ENCODE data around the gene TLE1.

TLE1 gene

GRCh38 chr9:81578606-81579005 lies 110.7 kb downstream of the TLE1 start:
- DNase-seq (ENCODE audit: low read depth in 2 of 2), result no peak

DNA sequence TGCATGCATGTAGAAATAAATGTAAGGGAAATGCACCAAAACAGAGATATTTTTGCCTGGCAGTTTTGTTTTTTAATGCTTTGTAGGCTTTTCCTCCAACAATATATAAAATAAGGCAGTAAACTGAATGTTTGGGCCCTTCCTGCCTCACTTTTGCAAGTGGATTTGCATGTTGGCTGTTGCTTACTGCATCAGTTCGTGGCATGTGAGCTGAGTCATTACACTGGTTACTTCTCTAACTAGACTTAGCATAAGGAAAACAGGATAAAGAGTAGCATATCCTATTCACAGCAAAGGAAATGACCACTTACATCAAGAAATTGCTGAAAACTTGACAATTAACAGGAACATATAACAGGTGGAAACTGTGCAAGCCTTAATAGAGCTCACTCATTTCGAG lies 113.4 kb downstream of the TLE1 start:
- no peak for DNase-seq (ENCODE audit: low read depth in 2 of 2)

DNA sequence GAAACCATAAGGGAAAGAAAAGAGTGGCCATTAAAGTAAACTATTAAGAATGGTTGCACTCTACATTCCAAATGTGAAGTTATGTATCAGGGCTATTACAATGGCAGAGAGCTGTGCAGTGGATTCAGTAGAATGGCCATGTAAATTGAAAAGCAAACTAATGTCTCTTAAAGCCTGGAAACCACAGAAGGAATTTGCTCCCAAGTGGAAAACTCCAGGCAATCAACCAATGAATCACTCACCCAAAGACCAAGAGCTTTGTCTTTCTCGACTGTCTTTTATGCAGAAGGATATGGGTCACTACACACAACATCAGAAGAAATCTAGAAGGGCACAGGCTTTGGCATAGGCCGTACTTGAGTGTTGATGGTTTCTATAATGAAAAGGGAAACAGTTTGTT lies 114.9 kb downstream of the TLE1 start:
- DNase-seq (ENCODE audit: low read depth in 2 of 2), result no peak

DNA sequence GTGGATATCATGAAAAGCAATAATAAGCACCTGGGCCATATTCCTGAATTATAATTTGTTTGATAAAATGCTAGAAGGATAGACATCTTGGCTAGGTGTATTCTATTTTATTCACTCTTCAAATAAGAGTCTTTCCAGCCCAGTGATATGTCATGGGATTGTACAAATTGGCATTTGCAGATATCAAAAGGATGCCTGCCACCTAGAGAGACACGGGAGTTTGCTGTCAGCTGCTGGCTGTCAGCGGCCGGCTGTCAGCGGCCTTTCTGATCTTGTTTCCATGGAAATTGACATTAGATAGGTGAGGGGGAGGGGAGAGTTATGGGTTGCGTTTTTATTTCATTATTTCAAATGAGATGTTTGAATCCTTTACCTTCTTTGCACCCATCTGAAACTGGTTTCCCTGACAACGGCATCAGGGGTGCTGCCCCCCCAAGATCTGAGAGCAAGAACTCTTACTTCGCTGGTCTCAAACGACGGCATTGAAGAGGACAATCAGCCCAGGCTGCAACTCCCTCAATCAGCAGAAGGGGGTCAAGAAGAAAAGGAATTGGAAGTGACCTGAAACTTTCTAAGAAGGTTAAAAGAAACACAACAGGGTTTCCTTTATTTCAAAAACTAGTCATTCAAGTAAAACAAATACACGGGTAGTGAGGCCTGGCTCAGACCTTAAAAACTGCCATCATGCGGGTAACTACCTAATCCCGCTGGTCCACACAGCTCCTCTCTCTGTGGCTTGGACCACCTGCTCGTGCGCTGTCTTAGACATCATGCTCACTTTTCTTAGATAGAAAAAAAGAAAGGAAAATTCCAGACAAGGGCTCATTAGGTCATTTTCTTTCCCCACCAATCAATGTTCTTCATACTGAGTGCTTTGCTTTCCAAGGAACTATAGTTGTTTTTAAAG lies 115.7 kb downstream of the TLE1 start:
- DNase-seq (ENCODE audit: low read depth in 2 of 2), result no peak

DNA sequence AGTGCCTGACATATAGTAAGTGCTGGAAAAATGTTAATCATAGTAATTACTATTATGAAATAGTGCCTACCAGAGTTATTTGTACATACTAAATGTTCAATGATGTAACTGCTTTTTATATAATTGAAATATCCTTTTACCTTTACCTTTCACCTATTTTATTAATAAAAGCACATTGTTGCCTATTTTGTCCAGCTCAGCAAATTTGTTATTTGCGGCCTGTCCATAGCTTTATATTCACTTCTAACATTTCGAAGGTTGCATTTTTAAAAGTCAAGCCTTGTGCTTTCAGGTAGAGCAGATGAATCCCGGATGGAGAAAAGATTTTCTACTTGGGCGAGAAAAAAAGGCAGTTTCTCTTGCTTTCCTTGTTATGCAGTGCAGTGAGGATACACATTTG lies 119.3 kb downstream of the TLE1 start:
- DNase-seq (ENCODE audit: low read depth in 2 of 2), result no peak

- DNase-seq (ENCODE audit: low read depth in 2 of 2), result no peak
These were observed 123.2 kb downstream of the TLE1 start for GRCh38 chr9:81566074-81566698.

DNA sequence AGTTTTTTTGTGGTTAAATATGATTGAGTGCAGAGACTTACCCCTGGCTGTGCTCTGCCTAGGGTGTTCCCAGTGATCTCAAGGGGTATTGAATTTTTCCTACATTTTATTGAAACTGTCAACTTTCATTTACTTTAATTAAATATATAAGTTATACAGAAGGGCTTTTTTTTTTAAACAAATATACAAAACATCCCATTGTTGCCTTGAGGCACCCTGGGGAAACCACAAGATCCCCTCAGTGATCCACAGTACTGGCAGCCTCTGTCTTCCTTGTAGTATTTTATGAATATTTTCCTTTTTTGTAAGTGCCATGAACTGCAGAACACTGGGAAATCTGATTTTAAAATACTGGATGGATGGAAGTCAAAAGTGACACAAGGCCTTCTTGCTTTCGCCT lies 123.7 kb downstream of the TLE1 start:
- no peak for DNase-seq (ENCODE audit: low read depth in 2 of 2)

DNA sequence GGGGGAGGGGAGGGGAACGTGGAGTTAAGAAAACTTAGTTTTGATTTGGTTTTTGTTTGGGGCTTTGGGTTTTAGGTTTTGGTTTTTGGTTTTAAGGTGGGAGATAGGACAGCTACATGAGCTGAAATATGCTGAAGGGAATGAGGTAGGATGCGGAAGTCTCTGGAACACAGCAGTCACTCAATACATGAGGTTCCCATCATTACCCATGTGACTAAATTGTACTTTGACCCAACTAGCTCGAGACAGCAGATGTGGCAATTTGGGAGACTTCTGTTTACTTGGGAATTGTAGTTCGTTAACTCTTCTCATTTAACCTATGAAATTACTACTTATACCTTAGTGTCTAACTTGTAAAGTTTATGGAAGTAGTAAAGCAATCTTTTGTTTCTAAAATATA lies 124.2 kb downstream of the TLE1 start:
- no peak for DNase-seq (ENCODE audit: low read depth in 2 of 2)

DNA sequence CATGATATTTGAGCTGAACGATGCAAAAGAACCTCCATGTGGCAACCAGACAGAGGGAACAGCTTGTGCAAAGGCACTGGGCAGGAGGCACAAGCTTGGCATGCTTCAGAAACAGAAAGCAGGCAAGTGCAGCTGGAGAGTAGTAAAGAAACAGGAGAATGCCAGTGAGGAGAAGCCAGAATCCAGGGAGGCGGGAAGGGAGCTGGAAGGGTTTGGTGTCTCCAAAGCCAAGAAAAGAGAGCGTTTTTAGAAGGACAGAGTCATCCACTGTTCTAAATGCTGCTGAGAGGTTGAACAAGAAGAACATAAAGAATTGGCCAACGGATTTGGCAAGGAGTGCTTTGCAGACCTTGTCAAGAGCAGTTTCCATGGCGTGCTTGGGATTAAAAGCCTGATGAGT lies 124.7 kb downstream of the TLE1 start:
- DNase-seq (ENCODE audit: low read depth in 2 of 2), result no peak

DNA sequence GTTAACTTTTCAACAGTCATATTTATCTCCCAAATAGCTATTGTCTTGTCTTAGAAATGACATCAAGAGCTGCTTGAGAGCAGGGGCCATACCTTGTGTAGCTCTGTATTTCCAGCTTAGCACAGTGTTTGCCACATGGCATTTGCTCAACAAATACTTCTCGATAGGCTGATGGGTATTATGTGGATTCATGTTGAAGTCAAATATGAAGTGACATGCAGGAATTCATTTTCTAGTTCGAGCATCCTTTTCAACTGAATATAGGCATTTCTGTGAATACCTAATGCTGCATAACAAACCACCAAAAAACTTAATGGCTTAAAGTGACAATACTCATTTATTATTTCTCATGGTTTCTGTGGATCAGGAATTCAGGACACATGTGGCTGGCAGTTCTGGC lies 125.6 kb downstream of the TLE1 start:
- DNase-seq (ENCODE audit: low read depth in 2 of 2), result no peak

DNA sequence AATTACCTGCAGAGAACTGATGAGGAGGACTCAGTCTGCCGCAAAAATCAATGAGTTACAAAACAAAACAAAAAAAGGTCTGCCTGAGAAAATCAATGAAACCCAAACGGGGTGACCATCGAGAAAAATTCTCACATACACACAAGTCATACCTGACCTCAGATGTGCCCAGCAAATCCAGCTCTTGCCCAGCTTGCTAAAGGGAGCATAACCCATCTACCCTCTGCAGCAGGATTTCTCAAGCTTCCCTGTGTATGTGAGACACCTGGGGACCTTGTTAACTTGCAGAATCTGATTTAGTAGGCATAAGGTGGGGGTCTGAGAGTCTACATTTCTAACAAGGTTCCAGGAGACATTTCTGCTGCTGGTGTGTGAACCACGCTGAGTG lies 126.3 kb downstream of the TLE1 start:
- no peak for DNase-seq (ENCODE audit: low read depth in 2 of 2)

- DNase-seq (ENCODE audit: low read depth in 2 of 2), result no peak
These were observed 126.9 kb downstream of the TLE1 start for GRCh38 chr9:81562231-81563019.

GRCh38 chr9:81560851-81561732 lies 128.3 kb downstream of the TLE1 start:
- DNase-seq (ENCODE audit: low read depth in 2 of 2), result no peak

GRCh38 chr9:81559709-81560108 lies 129.6 kb downstream of the TLE1 start:
- no peak for DNase-seq (ENCODE audit: low read depth in 2 of 2)

GRCh38 chr9:81559197-81559596 lies 130.2 kb downstream of the TLE1 start:
- no peak for DNase-seq (ENCODE audit: low read depth in 2 of 2)

- no peak for DNase-seq (ENCODE audit: low read depth in 2 of 2)
These were observed 131.1 kb downstream of the TLE1 start for GRCh38 chr9:81558091-81558830.

DNA sequence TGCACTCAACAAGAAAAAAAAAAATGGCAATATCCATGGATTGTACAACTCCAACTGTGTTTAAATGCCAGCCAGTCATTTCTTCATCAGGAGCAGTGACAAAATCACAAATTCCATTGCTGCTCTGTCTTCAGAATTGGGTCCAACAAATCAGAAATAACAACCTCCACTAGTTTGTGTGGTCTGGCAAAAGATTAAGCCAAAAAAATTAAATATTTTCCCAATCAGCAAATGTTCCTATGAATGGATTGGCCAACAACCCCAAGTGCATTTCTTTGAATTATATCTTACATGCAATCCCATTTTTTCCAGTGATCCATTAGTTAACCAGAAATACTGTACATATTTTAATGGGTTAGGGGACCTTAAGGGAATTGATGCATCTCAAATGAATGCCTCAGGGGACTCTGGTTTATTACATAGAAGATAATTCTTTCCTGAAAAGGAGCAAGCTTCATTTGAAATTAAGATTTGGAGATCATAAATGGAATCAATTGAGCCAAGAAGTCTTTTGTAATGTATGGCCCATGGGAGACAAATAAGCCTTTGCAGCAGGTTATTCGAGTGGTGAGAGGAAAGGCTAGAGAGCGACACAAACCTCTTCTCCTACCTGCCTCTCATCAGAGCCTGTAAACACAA lies 131.8 kb downstream of the TLE1 start:
- DNase-seq (ENCODE audit: low read depth in 2 of 2), result no peak

DNA sequence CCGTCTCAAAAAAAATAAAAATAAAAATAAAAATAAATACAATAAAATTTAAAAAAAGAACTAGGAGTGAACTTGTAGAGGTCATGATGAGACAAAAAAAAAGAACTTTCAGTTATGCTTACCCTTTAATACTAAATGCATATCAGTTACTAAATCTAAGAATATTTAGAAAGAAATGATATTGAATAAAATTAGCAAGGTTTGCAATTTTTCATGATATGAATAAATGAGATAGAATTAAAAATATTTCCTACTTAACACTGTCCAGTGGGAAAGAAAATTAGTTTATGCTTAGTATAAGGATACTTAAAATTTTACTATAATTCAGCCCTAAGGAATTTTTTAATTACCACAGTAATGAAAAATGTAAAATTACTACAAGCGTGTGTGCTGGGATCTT lies 132.4 kb downstream of the TLE1 start:
- no peak for DNase-seq (ENCODE audit: low read depth in 2 of 2)

DNA sequence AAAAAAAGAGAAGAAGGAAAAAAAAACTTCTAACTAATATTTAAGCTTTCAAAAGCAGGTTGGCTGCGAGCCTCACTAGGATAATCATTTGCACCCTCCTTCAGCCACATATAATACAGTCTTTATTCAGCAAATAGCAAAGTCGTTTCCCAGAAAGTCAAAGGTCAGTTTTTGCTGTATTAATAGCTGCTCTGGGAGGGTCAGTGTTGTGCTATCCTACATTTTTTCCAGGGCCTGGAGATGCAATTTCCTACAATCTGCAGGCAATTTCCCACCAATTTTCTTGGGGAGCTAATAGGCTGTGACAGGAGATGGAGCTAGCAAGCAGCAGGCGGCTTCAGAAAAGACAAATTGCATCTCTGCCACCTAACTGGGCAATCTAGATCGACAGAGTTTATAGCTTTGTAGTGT lies 136.8 kb downstream of the TLE1 start:
- no peak for DNase-seq (ENCODE audit: low read depth in 2 of 2)

DNA sequence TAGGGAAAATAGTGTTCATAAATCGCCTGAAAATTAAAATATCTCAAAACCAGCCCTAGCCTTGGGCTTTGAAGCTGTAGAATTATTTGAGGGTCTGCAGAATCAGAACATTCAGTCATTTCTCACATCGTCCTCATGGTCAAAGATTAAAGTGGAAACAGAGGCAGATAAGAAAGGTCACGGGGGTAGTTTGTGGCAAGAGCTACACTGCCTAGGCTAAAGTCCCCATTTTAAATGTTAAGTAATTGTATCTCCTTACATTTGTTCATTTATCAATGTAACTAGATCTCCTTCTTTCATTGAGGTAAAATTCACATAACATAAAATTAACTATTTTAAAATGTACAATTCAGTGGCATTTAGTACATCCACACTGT lies 139.2 kb downstream of the TLE1 start:
- DNase-seq (ENCODE audit: low read depth in 2 of 2), result no peak
